ENCODE data around the gene ELOB.
"Not testable (repeated sequence)": the region's sequence is repeated elsewhere in the genome, so short reads cannot be mapped to it uniquely, and the experiment has no call there.

Gene ELOB

GRCh38 chr16:2743007-2743810, 33.9 kb downstream of the ELOB start:
- no peak for DNase-seq

GRCh38 chr16:2742323-2743006, 34.6 kb downstream of the ELOB start:
- no peak for DNase-seq

GRCh38 chr16:2741168-2741567, 35.9 kb downstream of the ELOB start:
- no peak for DNase-seq

- DNase-seq = no peak
Measured at GRCh38 chr16:2740476-2740875, 36.6 kb downstream of the ELOB start.

- no peak for DNase-seq
Measured at GRCh38 chr16:2739625-2740430, 37.3 kb downstream of the ELOB start.

DNA sequence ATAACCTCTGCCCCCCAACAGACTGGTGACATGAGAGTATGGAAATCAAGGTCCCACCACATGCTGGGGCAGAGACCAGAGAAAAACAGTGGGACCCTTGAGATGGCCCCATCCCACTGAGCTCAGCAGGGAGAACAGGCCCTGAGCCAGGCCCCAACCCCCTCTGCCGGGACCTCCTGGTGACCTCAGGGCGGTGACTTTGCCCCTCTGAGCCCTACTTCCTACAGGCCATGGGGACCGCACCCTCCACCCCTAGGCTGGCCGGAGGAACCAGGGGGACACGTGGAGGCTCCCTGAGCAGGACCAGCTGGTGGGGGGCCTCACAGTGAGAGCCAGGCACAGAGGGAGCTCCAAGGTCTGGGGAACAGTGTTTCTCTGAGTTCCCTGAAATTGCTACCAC, 38.5 kb downstream of the ELOB start:
- DNase-seq = no peak

- no peak for DNase-seq
Measured at GRCh38 chr16:2737895-2738418, 39.1 kb downstream of the ELOB start.

DNA sequence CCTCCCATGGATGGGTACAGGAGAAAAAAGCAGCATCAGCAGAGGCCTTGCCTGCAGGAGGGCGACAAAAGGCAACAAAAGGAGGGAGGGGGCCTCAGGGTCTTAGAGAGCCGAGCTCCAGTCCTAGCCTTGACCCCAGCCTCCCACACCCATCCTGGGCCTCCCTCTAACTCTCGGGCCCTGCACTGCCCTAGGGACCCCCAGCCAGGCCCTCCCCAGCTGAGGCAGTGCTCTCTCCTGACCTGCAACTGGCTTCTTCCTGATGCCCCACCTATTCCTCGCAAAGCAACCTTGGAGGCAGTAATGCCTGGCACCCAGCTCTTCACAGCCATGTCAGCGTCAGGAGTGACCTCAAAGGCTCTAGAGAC, 39.9 kb downstream of the ELOB start:
- no peak for DNase-seq

- DNase-seq = no peak
Measured at GRCh38 chr16:2736476-2737237, 40.4 kb downstream of the ELOB start.

DNA sequence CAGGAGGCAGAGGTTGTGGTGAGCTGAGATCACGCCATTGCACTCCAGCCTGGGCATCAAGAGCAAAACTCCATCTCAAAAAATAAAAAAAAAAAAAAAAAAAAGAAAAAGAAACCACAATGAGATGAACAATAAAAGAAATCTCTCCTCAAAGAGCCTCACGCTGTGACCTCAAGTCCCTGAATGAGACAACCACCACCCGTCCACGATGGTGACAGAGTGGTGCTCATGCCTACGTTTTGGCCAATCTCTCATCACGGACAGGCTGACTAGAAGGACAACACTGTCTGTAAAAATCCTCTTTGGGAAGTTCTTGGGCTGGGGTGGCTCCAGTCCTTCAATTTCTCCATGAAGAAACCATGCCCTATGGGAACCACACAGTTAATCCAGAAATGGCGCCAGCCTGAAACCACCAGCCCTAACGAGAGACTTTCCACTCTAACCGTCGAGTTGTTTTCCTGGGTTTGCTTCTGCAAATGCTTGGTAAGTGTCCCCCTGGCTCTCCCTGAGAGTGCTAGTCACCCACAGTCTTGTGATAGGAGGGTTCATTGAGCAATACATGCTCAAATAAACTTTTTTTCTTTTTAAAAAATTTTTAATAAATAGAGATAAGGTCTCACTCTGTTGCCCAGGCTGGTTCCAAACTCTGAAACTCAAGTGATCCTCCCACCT, 42.1 kb downstream of the ELOB start:
- no peak for DNase-seq

GRCh38 chr16:2728034-2728433, 49.0 kb downstream of the ELOB start:
- DNase-seq = no peak

- no peak for DNase-seq
Measured at GRCh38 chr16:2726923-2727322, 50.2 kb downstream of the ELOB start.

DNA sequence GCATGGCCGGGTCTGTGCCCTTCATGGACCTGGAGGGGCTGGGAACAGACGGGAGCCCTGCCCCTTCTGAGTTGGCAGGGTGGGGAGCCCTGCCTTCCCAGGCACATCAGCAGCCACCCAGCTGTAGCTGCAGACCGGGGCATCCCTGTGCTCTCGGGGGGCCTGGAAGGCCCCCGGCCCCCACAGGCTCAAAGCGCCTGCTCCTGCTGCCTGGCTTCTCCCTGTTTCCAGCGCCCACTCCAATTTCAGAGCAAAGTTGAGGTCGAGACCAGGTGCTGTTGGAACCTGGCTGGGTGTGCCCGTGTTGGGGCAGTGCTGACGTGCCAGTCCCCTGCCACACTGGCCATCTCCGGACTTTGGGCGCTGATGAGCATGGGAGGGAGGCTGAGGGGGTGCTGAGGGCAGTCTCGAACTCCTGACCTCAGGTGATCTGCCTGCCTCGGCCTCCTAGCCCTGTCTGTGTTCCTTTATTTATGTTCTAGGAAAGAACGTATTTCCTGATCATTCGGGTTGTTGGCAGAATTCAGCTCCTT, 52.2 kb downstream of the ELOB start:
- no peak for DNase-seq

DNA sequence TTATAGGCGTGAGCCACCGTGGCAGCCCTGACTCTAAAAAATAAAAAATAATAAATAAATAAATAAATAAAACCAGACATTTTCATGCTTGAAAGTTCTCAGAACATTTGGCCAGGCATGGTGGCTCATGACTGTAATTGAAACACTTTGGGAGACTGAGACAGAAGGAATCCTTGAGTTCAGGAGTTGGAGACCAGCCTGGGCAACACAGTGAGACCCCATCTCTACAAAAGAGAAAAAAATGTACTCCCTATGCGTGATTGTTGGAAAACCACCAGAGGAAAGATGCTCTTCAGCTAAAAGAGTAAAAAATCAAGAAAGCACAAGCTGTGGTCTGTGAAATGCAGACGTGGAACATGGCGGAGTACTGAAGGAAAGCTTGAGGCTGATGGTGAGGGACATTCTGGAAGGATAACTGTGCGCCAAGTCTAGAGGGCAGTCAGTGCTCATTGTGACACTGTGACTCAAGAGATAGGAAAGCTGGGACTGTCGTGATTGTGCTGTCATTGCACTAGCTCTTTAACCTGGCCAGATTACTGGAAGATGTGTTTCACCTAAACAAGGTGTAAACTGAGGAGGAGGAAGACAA, 52.9 kb downstream of the ELOB start:
- DNase-seq = no peak

DNA sequence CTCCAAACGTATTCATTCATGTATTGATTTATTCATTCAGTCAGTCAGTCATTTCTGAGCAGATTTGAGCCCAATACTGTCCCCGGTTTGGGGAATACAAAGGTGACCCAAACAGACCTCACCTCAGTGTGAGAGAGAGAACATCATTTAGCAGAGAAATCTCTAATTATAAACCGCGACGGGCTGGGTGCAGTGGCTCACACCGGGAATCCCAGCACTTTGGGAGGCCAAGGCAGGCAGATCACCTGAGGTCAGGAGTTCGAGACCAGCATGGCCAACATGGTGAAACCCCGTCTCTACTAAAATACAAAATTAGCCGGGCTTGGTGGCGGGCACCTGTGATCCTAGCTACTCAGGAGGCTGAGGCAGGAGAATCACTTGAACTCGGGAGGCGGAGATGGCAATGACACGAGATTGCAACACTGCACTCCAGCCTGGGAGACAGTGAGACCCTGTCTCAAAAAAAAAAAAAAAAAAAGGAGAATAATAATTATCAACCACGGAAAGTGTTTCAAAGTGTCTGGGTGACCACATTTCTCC, 55.4 kb downstream of the ELOB start:
- DNase-seq = not testable (repeated sequence)

Measured in EL (cell line).